HG02763 (cell line): ENCODE data around the gene PREX1.
"Not testable (repeated sequence)": the region's sequence is repeated elsewhere in the genome, so short reads cannot be mapped to it uniquely, and the experiment has no call there.

Source experiments
- ATAC-seq: cut with Tn5 transposase; IDR thresholded peaks from one replicate; pipeline ENCODE4 v1.9.1; 2021; ENCODE audit warnings: mild to moderate bottlenecking, moderate library complexity; ENCODE audit not compliant: unreplicated experiment

The PREX1 gene

GRCh38 chr20:48846516-48847492 lies 19.0 kb upstream of the PREX1 start:
- ATAC-seq, result peak; percentile 87

- no peak for ATAC-seq
These were observed 18.0 kb upstream of the PREX1 start for GRCh38 chr20:48845721-48846306.

GRCh38 chr20:48844996-48845395 lies 17.2 kb upstream of the PREX1 start:
- ATAC-seq, result no peak

GRCh38 chr20:48843896-48844295 lies 16.1 kb upstream of the PREX1 start:
- not testable (repeated sequence) for ATAC-seq

- no peak for ATAC-seq
These were observed 15.4 kb upstream of the PREX1 start for GRCh38 chr20:48843057-48843806.

GRCh38 chr20:48841875-48842529 lies 14.2 kb upstream of the PREX1 start:
- no peak for ATAC-seq

- no peak for ATAC-seq
These were observed 13.5 kb upstream of the PREX1 start for GRCh38 chr20:48841196-48841874.

- no peak for ATAC-seq
These were observed 11.5 kb upstream of the PREX1 start for GRCh38 chr20:48839154-48839917.

- ATAC-seq, result no peak
These were observed 9.2 kb upstream of the PREX1 start for GRCh38 chr20:48837014-48837413.

- no peak for ATAC-seq
These were observed 7.6 kb upstream of the PREX1 start for GRCh38 chr20:48835390-48835789.

GRCh38 chr20:48834278-48834677 lies 6.5 kb upstream of the PREX1 start:
- no peak for ATAC-seq

GRCh38 chr20:48832405-48832730 lies 4.6 kb upstream of the PREX1 start:
- no peak for ATAC-seq

- no peak for ATAC-seq
These were observed 4.1 kb upstream of the PREX1 start for GRCh38 chr20:48831718-48832404.

GRCh38 chr20:48830826-48831318 lies 3.1 kb upstream of the PREX1 start:
- no peak for ATAC-seq

GRCh38 chr20:48829940-48830339 lies 2.1 kb upstream of the PREX1 start:
- ATAC-seq, result no peak

GRCh38 chr20:48828734-48829460 lies 1.1 kb upstream of the PREX1 start:
- no peak for ATAC-seq

GRCh38 chr20:48826883-48827771 lies 672 bp downstream of the PREX1 start:
- peak; percentile 18 for ATAC-seq
